Colon (tissue), 2 donors: ENCODE measurements around the gene VKORC1L1.
"Not testable (repeated sequence)": the region's sequence is repeated elsewhere in the genome, so short reads cannot be mapped to it uniquely, and the experiment has no call there.

Experiments used
- FAIRE-seq: peaks from 2 replicates; lab custom pipeline; 2012; peaks lifted over from hg19 to GRCh38; lab: Jason Lieb, UNC
- donor health status: control.
- donor health status: control.

Gene VKORC1L1

DNA sequence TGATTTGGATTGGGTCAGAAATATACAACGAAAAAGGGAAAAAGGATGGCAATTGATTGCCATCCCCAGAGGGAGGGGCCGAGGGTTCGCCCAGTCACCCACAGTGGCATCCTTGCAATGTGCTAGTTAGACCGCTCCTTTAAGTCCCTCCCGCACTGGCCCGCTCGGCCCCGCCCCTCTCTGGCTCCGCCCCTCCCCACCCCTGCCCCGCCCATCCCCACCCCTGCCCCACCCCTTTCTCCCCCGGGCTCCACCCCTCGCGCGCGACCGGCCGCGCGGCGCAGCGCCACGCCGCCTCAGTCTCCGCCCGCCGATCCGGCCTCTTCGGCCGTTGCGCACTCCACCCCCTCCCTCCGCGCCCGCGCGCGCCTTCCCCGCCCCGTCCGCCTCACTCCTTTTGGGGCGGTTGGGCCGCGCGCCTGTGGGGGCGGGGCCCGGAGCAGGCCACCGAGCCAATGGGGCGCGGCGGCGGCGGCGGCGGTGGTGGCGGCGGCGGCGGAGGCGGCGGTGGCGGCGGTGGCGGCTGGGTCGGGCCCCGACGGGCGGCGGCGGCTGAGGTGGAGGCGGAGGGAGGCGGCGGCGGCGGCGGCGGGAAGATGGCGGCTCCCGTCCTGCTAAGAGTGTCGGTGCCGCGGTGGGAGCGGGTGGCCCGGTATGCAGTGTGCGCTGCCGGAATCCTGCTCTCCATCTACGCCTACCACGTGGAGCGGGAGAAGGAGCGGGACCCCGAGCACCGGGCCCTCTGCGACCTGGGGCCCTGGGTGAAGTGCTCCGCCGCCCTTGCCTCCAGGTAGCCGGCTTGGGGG is at the start of gene VKORC1L1:
Gene VKORC1L1, plus strand, starts transcription at position 299 of the 806 bp plus-strand sequence. Its CDS starts 298 bp downstream, at position 597.
- FAIRE-seq, result no peak

GRCh38 chr7:65827366-65827765 is 45.5 kb upstream of the VKORC1L1 start:
- no peak for FAIRE-seq

DNA sequence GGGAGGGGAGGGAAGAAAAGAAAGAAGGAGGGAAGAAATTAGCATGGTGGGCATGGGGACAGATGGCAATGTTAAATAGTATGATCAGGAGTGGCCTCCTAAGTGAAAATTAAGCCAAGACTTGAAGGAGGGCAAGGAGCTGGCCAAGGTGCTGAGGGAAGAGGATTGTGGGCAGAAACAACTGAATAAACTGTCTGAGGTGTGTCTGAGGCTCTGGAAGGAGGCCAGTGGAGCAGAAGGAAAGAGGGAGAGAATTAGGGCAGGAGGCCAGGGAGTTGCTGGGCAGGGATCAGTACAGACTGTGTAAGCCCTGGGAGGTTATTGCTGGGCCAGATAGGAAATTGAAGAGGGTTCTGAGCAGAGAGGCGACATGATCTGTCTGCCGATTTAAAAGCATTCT is 40.6 kb upstream of the VKORC1L1 start:
- no peak for FAIRE-seq

DNA sequence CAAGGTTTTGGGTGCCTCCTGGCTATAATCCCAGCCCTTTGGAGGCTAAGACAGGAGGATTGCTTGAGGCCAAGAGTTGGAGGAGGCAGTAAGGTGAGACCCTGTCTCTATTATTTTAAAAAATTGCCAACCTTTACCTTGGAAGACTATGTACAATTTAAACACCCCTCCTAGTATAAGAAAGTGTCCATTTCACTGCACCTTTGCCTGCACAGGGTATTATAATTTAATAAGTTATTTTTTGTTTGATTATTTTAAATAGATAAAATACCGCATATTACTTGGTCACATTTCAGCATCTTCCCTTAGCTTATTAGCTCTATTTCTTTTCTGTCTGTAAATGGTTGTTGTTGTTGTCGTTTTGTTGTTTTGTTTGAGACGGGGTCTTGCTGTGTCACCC is 36.2 kb upstream of the VKORC1L1 start:
- not testable (repeated sequence) for FAIRE-seq

GRCh38 chr7:65837541-65837956 is 35.3 kb upstream of the VKORC1L1 start:
- FAIRE-seq, result not testable (repeated sequence)

DNA sequence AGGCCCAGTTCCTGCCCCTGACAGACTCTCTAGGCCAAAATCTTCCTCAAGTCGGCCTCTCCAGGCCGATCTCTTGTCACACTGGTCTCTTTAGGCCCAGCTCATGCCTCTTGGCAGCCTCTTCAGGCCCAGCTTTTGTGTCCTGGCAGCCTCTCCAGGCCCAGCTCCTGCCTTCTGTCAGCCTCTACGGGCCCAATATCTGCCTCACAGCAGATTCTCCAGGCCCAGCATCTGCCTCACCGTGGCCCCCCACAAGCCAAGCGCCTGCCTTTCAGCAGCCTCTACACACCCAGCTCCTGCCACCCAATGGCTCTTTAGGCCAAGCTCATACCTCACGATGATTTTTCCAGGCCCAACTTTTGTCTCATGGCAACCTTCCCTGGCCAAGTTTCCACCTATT is 33.0 kb upstream of the VKORC1L1 start:
- no peak for FAIRE-seq

DNA sequence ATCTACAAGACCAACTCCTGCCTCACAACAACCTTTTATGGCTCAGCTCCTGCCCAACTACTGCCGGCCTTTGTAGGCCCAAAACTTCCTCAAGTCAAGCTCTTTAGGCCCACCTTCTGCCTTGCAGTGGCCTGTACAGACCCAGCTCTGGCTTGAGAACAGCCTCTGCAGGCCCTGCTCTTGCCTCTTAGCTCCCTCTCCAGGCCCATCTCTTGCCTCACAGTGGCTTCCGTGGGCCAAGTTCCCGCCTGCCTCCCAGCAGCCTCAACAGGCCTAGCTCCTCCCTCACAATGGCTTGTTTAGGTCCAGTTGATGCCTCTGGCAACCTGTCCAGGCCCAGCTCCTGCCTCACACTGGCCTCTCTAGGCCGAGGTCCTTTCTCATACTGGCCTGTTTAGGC is 32.4 kb upstream of the VKORC1L1 start:
- no peak for FAIRE-seq

GRCh38 chr7:65843616-65844015 is 29.3 kb upstream of the VKORC1L1 start:
- FAIRE-seq, result not testable (repeated sequence)

- no peak for FAIRE-seq
Measured at GRCh38 chr7:65846008-65846570, 26.8 kb upstream of the VKORC1L1 start.

- not testable (repeated sequence) for FAIRE-seq
Measured at GRCh38 chr7:65853426-65853825, 19.4 kb upstream of the VKORC1L1 start.

DNA sequence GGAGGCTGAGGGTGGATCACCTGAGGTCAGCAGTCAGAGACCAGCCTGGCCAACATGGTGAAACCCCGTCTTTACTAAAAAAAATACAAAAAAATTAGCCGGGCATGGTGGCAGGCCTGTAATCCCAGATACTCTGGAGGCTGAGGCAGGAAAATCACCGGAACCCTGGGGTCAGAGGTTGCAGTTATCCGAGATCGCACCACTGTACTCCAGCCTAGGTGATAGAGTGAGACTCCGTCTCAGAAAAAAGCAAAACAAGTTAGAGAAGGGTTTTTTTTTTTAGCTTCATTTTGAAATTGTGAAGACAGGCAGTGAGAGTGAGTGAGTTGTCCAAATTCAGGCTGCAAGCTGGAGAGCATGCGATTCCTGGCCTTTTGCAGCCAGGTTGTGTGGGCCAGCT is 19.0 kb upstream of the VKORC1L1 start:
- not testable (repeated sequence) for FAIRE-seq

DNA sequence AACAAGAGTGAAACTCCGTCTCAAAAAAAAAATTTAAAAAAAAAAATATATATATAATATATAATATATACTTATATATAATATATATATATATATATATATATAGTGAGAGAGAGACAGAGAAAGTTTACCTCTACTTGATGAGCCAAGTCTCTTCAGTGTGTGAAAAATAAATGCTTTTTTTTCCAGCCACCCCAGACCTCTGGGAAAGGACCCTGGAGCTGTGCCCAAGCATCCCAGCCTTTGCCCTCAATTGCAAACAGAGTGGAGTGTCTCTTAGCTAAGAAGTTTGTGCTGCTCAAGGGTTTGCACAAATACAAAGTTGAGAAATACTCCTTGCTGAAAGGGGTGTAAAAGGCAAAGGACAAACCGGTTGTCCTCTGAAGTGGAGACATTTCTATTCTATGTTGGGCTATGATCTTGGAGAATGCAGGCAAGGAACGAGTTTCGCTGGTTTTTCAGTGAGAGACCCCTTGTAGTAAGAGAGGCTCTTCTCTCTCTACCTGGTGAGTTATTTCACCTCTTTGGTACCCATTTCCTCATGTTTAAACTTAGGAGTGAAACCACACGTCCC is 15.5 kb upstream of the VKORC1L1 start:
- not testable (repeated sequence) for FAIRE-seq

GRCh38 chr7:65858660-65859059 is 14.2 kb upstream of the VKORC1L1 start:
- FAIRE-seq, result not testable (repeated sequence)

DNA sequence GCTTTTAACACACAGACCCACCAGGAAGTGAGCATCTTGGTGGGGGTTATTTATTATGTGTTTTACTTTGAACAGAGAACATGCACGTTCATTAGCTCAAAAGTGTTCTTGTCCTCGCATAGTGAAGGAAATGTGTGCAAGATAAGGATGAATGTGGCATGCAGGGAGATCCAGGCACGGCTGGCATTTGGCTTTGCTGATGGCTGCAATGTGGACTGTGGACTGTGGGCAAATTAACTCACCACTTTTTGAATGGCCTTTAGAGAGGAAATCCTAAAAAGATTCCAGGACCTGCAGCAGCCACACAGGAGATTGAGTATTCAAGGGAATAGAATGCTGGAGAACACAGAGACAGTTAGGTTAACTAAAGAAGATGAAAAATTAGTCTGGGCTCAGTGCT is 6.6 kb upstream of the VKORC1L1 start:
- FAIRE-seq, result not testable (repeated sequence)

DNA sequence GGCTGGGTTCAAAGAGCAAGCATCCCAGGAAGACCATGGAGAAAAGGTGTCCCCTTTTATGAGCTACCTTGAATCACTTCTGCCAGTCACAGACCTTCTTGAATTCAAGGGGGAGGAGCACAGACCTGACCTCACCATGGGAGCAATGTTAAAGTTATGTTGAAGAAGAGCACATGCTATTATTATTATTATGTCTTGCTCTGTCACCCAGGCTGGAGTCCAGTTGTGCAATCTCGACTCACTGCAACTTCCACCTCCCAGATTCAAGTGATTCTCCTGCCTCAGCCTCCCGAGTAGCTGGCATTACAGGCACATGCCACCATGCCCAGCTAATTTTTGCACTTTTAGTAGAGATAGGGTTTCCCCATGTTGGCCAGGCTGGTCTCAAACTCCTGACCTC is 5.2 kb upstream of the VKORC1L1 start:
- not testable (repeated sequence) for FAIRE-seq

- FAIRE-seq, result not testable (repeated sequence)
Measured at GRCh38 chr7:65869312-65869711, 3.6 kb upstream of the VKORC1L1 start.

- not testable (repeated sequence) for FAIRE-seq
Measured at GRCh38 chr7:65871451-65871850, 1.4 kb upstream of the VKORC1L1 start.

DNA sequence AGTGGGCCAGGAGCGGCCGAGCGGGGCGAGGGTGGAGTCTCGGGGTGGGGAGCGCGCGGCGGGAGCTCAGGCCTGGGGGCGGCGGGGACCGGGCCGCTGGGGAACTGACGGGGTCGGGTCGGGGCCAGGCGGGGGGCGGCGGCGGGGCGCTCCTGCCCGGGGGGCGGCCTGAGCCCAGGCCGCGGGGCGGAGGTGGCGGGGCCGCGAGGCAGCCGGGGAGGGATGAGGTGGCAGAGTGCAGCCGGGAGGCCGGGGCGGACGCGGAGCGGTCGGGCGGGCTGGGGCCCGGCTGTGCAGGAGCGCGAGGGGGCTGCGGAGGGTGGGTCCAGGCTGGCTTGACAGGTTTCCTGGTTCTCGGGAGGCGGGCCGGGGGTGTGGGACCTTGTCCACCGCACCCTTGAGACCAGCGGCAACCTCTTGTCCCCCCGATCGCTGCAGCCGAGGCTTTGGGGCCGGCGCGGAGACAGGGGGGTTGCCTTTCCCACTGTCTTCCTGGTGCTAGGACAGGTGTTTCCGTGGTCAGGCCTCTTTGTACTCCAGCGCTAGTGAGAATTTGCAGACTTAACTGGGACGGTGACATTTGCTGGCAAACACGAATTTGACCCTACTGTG is 814 bp downstream of the VKORC1L1 start:
- not testable (repeated sequence) for FAIRE-seq

GRCh38 chr7:65875715-65876114 is 2.8 kb downstream of the VKORC1L1 start:
- FAIRE-seq, result not testable (repeated sequence)

DNA sequence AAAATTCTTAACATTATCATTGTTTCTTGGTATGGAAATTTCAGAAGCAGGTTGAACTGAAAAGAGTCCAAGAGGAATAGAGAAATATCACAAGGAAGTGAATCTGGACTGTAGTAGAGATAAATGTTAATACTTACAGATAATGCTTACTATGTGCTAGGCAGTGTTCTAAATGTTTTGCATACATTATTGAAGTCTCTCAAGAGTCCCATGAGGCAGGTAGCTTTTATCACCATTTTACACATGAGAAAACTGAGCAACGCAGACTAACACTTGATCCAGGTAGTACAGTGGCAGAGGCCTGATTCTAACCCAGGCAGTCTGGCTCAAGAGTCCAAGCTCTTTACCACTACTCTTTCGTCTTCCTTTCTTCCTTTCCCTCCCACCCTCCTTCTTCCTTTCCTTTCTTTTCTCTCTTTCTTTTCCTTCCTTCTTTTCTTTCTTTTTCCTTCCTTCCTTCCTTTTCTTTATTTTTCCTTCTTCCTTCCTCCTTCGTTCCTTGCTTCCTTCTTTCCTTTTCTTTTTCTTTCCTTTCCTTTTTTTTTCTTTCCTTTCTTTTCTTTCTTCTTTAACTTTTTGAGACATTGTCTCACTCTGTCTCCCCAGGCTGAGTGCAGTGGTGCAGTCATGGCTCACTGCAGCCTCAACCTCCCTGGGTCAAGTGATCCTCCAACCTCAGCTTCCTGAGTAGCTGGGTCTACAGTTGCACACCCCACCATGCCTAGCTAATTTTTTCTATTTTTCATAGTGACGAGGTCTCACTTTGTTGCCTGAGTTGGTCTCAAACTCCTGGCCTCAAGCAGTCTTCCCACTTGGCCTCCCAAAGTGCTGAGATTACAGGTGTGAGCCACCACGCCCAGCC is 6.6 kb downstream of the VKORC1L1 start:
- FAIRE-seq, result peak; percentile 90

GRCh38 chr7:65880242-65880641 is 7.4 kb downstream of the VKORC1L1 start:
- not testable (repeated sequence) for FAIRE-seq

GRCh38 chr7:65884983-65885382 is 12.1 kb downstream of the VKORC1L1 start:
- FAIRE-seq, result peak; percentile 38
